GM19463 (cell line): ENCODE measurements around the gene STXBP6.
A peak's percentile ranks its signal among the peaks of the same experiment; 100 is the strongest.
"Not testable (repeated sequence)": the region's sequence is repeated elsewhere in the genome, so short reads cannot be mapped to it uniquely, and the experiment has no call there.

Experiments
- ATAC-seq: cut with Tn5 transposase; IDR thresholded peaks from one replicate; pipeline ENCODE4 v1.9.1; 2021; ENCODE audit warnings: mild to moderate bottlenecking, moderate library complexity; ENCODE audit not compliant: unreplicated experiment

Gene STXBP6

DNA sequence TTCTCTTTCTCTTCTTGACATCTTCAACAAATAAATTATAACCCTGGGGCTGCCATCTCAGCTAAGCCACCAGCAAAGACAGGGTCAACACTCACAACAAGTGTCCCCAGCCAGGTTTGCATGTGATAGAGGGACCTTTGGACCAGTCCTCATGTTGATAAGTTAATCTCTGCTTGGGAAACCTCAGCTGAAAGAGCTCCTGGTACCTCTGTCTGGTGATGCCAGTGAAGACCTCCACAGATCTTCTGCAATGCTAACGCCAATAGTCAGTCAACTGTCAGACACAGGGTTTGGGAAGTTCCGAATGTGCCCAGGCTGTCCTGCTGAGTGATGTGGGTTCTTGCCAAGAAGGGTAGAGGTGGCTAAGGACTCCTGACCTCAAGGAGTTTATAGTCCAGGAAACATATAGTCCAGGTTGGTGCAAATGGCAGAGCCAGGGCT is 236.1 kb downstream of the STXBP6 start:
- no peak for ATAC-seq

DNA sequence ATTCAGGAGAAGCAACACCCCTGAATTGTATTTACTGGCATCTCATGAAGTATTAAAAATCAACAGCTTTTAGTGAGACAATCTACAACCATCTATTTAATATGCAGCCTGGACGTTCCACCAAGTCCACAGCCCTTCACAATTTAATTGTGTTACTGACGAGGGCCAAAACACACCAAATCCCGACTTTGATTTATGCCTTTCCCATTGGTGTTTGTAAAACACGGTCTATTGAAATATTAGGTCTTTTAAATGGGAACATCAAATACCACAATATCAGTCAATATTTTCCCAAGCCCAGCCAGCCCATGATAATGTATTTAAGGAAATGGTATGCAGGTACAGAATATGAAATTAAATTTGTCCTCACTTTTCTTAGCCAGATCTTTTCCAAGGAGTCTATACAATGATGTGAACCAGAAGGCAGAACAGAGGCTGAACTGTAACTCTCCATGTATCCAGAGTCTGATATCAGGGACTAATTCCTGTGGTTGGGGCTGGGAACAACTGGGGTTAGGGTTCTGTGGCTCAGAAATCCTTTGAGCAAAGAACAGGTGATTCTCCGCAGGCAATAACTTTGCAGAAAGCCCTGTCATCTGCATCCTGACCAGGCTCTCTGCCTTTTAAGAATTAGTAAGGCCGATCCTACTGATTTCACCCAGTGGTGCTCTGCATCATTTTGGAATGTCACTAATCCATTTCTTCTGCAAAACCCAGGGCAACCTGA is 236.7 kb downstream of the STXBP6 start:
- ATAC-seq = no peak

DNA sequence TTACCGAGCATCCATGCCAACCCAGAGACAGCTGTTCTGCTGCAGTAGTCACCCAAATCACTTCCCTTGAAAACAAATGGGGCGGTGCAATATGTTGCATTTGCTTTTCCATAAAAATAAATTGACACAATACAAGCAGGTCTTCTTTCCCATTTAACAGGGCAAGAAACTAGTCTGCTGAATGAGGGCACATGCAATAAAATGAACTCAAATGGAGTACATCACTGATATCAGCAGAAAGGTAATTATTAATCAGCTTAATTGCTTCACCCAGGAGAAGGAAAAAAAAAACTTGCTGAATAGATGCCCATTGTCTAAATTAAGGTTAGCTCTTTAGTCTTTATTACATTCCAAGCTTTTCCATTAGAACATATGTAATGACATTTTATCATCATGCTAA is 240.8 kb downstream of the STXBP6 start:
- ATAC-seq = no peak

DNA sequence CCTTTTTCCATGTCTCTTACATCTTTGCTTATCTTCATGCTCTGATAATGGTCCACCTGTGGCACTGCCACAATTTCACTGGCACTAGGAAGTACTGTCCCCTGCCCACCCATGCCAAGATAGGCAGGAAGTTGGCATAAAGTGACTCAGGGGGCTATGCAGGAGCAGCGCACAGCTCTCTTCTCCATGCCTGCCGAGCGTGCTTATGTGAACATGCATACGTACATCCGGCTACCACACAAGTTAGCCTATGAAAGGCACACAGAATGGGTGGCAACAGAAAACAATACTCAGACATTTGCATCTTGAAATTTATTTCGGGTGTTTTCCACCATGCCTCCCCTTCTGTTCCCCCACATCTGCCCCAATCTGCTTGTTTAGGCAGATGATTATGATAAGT is 241.5 kb downstream of the STXBP6 start:
- no peak for ATAC-seq

DNA sequence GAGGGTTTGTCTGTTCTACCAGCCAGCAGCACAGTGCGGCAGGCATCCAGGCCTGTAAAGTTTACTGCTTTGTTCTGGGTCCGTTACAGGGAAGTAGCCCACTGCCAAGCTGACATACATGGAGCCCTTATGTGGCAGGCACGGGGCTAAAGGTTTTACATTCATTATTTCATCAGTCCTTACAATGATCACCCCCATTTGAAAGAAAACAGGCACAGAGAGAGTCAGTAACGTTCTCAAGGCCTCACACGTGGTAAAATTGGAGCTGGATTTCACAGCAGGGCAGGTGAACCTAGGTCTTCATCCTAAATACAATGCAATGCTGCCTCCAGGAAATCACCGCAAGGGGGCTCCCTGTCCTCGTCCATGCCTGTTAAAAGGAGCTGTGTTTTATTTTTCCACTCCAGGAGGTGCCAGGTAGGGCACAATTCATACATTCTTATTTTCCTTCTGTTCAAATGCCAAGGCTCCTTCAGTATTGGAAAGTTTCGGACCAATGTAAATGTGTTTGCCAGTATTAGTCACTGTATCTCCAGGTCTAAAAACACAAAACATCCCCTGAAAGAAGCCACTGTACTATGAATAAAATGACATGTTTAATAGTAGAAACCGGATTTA is 243.8 kb downstream of the STXBP6 start:
- peak; percentile 67 for ATAC-seq

DNA sequence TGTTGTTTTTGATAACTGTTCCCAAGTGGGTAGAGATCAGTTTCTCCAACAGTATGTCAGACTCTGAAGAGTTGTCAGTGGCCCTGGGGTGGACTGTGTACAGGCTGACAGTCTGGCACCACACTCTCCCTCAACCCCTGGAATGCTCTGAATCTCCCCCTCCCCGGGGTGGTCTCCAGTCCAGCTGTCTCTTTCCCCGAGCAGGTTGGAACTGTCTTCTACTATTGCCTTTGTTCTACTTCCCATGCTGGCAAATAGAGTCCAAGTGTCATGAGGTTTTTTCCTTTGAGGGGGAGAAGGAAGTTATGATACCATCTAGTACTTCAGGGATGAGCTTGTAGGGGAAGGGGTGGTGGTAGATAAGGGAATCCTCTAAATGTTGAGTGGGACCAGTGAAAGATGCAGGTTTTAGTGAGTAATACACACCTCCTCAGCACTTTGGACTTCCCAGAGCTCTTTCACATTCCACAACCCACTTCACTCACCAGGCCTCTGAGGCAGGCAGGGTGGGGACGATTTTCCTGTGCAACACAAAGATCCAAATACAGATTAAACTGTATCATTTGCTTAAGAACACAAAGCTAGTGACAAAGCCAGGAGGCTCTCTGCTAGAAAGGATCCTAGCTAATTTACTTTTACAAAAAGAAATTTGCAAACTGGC is 245.3 kb downstream of the STXBP6 start:
- ATAC-seq = no peak

DNA sequence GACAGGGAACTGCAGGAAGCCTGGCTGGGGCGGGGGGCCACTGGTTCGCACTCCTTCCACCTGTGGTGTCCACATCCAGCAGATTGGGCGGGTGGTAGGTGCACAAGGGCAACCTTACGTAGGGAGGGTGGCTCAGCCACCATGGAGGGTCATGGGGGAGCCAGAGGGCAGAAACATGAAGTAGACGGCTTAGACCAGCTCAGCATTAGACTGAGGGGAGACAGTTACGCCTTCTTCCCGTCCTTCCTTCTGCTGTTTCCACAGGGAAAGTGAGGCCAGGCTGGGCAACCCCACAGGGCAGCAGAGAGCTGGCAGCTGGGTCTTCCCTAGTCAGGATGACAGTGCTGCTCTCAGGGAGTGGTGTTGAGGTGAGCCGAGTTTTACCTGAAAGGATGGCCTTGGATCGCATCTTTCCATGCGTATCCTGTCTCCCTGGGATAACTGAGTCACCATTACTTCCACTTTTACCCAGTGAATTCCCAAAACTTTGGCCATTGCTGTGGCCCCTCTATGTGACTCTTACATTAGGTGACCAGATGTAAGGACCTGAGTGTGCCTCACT is 245.9 kb downstream of the STXBP6 start:
- no peak for ATAC-seq

DNA sequence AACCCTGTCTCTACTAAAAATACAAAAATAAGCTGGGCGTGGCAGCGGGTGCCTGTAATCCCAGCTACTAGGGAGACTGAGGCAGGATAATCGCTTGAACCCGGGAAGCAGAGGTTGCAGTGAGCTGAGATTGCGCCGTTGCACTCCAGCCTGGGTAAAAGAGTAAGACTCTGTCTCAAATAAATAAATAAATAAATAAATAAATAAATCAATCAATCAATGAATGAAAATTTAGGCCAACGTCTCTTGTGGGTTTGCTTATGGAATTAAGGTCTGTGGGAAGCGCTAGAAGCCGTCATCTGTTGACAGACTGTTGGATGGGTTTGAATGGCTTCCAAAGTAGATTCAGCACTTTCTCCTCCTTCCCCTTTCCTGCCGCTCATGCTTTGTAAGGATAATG is 246.5 kb downstream of the STXBP6 start:
- not testable (repeated sequence) for ATAC-seq

DNA sequence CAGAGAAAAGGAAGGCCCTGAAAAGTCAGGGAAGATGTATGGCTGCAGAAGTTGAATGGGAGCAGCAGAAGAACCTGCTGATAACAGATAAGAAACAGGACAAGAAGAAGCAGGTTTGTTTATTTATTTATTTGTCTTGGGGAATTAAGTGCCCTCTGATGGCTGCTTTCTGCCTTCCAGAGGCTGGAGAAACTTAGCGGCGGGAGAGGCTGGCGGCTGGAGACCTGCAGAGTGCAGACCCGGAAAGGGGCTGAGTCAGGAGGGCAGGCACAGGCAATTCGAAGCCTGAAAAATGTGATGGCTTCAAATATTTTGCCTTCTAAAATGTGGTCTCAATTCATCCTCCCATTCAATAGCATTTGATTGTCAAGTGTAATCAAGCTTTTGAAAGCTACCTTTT is 247.7 kb downstream of the STXBP6 start:
- ATAC-seq = no peak

DNA sequence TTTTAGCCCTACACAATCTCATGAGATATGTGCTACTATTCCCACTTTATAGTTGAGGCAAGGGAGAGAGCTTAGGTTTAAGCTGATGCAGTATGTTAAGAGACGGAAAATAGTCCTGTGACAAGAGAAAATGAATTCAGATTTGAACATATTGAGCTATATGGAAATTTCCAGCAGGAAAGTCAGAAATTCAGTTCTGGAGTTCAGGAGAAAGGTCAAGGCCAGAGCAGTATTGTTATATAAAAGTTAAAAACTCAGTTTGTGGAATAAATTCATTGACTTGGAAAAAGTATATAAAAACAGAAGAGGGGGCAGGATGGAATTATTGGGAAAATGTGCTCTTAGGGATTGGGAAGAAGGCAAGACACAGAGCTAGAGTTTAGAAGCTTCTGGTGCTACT is 248.9 kb downstream of the STXBP6 start:
- no peak for ATAC-seq

DNA sequence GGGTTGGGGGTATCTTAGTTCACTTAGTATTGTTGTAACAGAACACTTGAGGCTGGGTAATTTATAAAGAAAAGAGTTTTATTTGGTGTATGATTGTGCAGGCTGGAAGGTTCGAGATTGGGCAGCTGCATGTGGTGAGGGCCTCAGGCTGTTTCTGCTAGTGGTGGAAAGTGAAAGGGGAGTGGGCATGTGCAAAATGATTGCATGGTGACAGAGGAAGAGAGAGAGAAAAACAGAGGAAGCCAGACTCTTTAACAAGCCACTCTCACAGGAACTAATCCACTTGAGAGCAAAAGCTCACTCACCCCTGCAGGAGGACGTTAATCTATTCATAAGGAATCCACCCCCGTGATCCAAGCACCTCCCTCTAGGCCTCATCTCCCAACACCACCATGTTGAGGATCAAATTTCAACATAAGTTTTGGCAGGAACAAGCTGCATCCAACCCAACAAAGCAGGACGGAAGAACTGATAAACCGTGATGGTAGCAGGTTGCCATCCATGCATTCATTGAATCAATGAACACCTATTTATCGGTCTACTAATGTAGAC is 251.0 kb downstream of the STXBP6 start:
- peak; percentile 92 for ATAC-seq

DNA sequence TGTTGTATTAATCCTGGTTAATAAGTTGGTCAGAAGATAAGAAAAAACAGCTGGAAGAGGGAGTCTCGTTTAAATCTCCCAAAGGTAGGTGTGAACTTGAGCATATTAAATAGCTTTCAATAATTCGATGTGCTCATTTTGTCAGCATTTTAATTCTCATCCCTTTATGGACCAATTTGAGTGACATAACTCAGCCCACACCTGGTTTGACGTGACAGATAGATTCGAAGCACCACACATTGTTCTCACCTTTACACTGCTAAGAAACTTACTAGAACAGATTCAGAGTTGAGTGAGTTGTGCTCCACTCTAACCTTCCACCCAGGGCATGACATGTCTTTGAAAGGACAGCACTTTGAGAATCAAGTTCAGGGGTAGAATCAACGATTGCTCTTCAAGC is 254.5 kb downstream of the STXBP6 start:
- ATAC-seq = no peak

DNA sequence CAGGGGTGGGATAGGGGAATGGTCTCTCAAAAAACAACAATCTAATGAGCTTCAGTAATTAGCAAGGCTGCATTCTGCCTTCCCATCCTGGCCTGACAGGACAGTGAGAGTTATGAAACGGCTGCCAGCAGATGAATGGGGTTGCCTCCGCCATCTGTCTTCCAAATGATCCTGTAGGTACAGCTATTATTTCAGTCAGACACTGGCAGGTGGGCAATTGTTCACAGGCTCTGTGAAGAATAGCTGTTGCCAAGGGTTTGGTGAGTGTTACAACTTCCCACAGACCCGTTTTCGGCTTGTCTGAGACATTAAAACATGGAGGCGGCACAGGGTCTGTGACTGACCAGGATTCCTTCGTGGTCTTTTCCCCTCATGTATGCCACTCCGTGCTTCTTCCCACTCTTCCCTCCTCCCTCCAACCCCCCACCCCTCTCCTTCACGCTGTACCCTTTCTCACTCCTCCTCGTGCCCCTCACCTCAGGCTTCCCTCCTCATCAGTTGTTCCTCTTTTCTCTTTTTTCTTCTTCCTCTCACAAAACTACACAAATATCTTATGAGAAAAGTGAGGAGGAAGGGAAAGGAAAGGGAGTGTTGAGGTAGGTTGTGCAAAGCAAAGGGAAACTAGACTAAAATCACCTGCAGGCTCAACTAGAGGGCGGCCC is 255.2 kb downstream of the STXBP6 start:
- ATAC-seq = no peak

DNA sequence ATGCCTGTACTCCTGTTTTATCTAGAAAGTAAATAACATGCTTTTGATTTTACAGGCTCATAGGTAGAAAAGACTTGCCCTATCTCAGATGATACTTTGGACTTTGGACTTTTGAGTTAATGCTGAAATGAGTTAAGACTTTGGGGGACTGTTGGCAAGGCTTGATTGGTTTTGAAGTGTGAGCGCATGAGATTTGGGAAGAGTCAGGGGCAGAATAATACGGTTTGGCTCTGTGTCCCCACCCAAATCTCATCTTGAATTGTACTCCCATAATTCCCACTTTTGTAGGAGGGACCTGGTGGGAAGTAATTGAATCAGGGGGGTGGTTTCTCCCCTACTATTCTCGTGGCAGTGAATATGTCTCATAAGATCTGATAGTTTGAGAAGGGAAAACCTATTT is 259.8 kb downstream of the STXBP6 start:
- no peak for ATAC-seq

DNA sequence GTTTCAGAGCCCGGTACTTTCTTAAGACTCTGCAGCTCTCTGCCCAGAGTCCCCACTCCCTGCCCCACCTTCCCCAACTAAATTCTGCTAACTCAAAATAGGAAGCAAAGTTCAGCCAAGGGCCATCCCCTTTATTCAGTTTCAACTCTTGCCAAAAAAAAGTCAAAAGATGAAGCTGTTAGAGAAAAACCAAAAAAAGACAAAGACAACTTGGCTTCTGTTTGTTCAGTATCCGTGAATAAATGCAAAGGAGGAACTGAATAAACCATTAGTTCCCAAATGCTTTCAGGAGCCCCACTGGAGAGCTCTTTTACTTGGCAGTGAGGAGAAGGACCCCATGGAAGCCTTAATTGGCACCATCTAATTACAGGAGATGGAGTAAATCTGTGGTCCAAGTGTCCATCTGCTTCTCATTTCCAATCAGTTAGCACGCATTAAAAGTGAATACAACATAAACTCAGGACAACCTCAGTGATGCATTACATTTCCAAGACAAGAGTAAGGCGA is 260.5 kb downstream of the STXBP6 start:
- no peak for ATAC-seq

DNA sequence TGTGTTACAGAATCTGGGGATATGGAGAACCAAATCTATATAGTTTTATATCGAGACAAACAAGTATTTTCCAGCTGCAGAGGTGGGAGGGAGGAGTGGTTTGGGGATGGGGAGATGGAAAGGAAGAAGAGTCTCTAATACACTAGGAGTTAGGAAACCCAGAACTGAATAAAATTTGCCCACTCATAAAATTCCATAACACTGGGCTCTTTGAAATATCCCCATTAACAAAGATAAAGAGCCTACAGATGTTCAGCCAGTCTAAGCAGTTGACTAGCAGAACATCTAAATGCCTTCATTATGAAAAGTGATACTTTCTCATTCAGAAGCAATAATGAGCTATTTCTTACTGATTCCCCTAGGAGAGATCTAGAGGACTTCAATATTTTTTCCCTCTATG is 264.2 kb downstream of the STXBP6 start:
- no peak for ATAC-seq

DNA sequence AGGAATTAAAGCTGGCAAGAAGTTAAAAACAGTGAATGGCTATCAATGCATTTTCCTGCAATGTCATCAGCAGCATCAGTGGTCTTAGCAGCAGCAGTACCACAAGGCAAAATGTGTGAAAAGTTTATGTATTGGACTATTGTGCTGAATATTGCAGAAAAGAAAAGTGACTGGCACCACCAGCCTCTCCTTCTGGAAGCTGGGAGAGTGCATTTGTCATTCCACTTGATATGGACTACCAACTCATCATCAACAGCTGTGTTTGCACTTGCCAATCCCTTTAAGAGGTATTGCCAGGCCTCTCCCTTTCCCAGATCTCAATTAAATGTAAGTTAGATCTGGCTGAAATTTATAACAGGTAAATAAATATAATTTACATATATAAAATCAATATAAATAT is 265.0 kb downstream of the STXBP6 start:
- ATAC-seq = no peak

DNA sequence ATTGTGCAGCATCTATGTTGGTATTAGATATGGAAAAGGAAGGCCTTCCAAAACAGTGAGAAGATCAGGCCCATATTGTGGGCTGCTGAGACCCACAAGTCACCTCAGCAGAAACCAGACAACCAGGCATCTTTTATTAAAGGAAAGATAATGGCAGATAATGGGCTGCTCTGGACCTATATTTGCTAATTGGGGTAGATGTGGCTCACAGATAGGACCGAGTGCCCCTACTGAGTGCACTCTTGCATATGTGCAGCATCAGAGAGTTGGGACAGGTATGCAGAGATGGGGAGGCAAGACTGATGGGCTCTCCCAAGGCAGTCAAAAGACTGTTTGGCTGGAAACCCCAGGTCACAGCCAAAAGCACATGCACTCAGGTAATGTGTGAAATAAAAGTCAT is 266.2 kb downstream of the STXBP6 start:
- no peak for ATAC-seq

DNA sequence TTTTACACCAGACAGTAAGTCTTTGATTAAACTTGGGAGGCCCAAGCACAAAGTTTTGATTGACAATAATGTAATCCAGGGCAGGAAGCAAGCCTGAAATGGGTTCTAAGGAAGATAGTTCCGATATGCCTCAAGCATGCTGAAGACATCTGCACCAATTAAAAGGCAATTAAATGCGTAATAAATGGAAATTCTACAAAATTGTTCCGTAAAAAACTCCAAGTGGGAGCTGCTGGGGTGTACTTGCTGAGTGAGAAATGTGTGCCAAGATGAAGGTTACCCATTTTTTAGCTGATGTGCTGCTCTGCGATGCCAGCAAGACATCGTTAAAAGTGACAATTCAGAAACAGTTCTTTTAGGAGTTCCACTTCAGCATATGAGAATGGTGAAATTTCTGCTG is 269.7 kb downstream of the STXBP6 start:
- ATAC-seq = no peak

DNA sequence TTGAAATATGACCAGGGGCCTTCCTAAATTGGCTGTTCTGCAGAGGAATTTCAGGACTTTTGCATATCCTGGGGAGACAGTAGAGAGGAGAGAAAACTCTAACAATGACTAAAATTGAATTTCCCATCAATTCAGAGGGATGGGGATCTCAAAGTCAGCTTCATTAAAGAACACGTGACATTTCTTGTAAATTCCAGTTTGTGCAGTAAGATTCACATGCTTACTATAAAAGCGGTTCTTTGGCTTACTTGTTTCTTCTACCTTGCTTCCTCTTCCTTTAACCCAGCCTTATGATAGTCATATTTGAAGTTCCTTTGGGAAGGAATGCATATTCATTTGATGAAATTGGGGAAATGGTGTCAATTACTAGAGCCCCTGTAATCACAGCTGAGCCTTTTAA is 272.3 kb downstream of the STXBP6 start:
- ATAC-seq = no peak

DNA sequence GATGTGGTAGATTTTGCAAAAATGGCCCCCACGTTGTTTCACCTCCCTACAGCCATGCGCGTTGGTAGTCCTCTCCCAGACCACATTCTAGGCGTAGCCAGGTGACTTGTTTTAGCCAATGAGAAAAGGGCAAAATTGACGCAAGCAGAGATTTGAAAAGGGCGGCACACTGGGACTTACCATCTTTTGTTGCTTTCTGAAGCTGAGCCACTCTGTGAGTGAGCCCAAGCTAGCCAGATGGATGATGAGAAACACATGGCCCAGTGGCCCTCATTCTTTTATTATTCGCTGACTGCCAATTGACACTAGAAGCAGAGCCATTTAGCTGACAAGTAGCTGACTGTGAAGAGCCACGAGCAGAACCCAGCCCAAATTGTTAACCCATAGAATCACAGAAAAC is 274.0 kb downstream of the STXBP6 start:
- no peak for ATAC-seq
